HG02938 (cell line): Measurements from ENCODE around the gene ACAD8.

Source experiments
- ATAC-seq: cut with Tn5 transposase; IDR thresholded peaks from one replicate; pipeline ENCODE4 v1.9.1; 2021; ENCODE audit warnings: mild to moderate bottlenecking, moderate library complexity; ENCODE audit not compliant: unreplicated experiment

ACAD8 gene

GRCh38 chr11:134288486-134288885 lies 35.1 kb downstream of the ACAD8 start:
- no peak for ATAC-seq

- ATAC-seq = no peak
Observed at GRCh38 chr11:134289167-134289566, 35.8 kb downstream of the ACAD8 start.

- no peak for ATAC-seq
Observed at GRCh38 chr11:134289789-134290188, 36.4 kb downstream of the ACAD8 start.

- ATAC-seq = no peak
Observed at GRCh38 chr11:134290646-134291045, 37.3 kb downstream of the ACAD8 start.

GRCh38 chr11:134291196-134291595 lies 37.8 kb downstream of the ACAD8 start:
- no peak for ATAC-seq

- ATAC-seq = no peak
Observed at GRCh38 chr11:134292661-134293060, 39.3 kb downstream of the ACAD8 start.

- ATAC-seq = no peak
Observed at GRCh38 chr11:134293119-134294113, 40.0 kb downstream of the ACAD8 start.

- no peak for ATAC-seq
Observed at GRCh38 chr11:134294664-134295063, 41.3 kb downstream of the ACAD8 start.

- ATAC-seq = no peak
Observed at GRCh38 chr11:134312223-134312622, 58.9 kb downstream of the ACAD8 start.

GRCh38 chr11:134312807-134313206 lies 59.4 kb downstream of the ACAD8 start:
- ATAC-seq = no peak

GRCh38 chr11:134313379-134313778 lies 60.0 kb downstream of the ACAD8 start:
- no peak for ATAC-seq

- no peak for ATAC-seq
Observed at GRCh38 chr11:134313821-134314607, 60.6 kb downstream of the ACAD8 start.
